ENCODE measurements around the gene FOSB. TPM values are rescaled to one million over a fixed set of nuclear protein-coding genes. Genes with fewer than 3 reads are reported as not detected.

Gene FOSB
- total and polyA plus RNA-seq, 9 of the 15 experiments (the other 6 are each of a cell fraction or from before 2014, with no cell fraction given), result 0.11 to 2.7 (median 0.73) TPM

DNA sequence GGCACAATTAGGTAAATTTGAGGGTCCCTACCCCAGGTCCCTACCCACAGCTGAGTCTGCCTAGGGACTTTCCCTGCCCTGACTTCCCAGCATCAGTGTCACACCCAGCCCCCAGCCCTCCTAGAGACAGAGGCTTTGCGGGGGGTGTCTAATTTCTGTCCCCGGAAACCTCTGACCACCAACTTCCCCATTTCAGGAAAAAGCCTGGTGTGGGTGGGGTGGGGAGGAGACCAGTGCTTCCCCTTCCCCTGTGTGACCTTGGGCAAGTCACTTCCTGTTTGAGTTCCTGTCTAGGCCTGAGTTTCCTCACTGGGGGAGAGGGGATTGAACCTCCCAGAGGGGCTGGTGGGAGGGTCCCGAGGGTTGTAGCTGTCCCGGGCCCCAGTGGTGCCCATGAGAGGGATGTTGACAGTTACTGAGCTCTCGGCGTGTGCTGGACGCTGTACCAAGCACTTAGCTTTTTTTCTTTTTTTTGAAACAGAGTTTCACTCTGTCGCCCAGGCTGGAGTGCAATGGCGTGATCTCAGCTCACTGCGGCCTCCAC is 47.4 kb downstream of the FOSB start (continued):
- TF ChIP-seq, protein P1, sequence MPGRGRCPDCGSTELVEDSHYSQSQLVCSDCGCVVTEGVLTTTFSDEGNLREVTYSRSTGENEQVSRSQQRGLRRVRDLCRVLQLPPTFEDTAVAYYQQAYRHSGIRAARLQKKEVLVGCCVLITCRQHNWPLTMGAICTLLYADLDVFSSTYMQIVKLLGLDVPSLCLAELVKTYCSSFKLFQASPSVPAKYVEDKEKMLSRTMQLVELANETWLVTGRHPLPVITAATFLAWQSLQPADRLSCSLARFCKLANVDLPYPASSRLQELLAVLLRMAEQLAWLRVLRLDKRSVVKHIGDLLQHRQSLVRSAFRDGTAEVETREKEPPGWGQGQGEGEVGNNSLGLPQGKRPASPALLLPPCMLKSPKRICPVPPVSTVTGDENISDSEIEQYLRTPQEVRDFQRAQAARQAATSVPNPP (IDR thresholded peaks at IDR 0.05; ENCODE audit: borderline replicate concordance, insufficient read depth, insufficient read length), result no peak
- TF ChIP-seq GABPB1 (CRISPR knock-in tag; IDR thresholded peaks at IDR 0.05) (peak; percentile 73), FOSL1 (tag; conservative IDR thresholded peaks at IDR 0.05) (peak; percentile 36; the same call in 1 of the 2 replicates), KLF6 (CRISPR knock-in tag; IDR thresholded peaks at IDR 0.05; ENCODE audit: borderline replicate concordance) (no peak), ZFP36 (IDR thresholded peaks at IDR 0.05; ENCODE audit: low read depth, low read length, partially characterized antibody) (no peak), GTF2A2 (tag; IDR thresholded peaks at IDR 0.05) (no peak), SMARCA5 (IDR thresholded peaks at IDR 0.05) (peak; percentile 10), NFE2 (IDR thresholded peaks at IDR 0.05; ENCODE audit: low read depth) (no peak; the same call in 1 of the 2 replicates), OTX1 (CRISPR knock-in tag; IDR thresholded peaks at IDR 0.05) (no peak), ATF7 (IDR thresholded peaks at IDR 0.05) (peak; percentile 53; the same call in 1 of the 2 replicates), KDM2B (CRISPR knock-in tag; IDR thresholded peaks at IDR 0.05) (no peak), SMAD4 (CRISPR knock-in tag; conservative IDR thresholded peaks at IDR 0.05) (peak; percentile 49), RBM39 (optimal IDR thresholded peaks at IDR 0.05; ENCODE audit: low read depth, low read length) (peak; percentile 13), CREM (IDR thresholded peaks at IDR 0.05; ENCODE audit: low read depth) (peak; percentile 50), CBX5 (IDR thresholded peaks at IDR 0.05; ENCODE audit: borderline replicate concordance, low read depth) (peak; percentile 39; the same call in 1 of the 2 replicates)
- TF ChIP-seq, protein P2, sequence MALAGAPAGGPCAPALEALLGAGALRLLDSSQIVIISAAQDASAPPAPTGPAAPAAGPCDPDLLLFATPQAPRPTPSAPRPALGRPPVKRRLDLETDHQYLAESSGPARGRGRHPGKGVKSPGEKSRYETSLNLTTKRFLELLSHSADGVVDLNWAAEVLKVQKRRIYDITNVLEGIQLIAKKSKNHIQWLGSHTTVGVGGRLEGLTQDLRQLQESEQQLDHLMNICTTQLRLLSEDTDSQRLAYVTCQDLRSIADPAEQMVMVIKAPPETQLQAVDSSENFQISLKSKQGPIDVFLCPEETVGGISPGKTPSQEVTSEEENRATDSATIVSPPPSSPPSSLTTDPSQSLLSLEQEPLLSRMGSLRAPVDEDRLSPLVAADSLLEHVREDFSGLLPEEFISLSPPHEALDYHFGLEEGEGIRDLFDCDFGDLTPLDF (CRISPR knock-in tag; IDR thresholded peaks at IDR 0.05), result no peak
- TF ChIP-seq, protein P3, sequence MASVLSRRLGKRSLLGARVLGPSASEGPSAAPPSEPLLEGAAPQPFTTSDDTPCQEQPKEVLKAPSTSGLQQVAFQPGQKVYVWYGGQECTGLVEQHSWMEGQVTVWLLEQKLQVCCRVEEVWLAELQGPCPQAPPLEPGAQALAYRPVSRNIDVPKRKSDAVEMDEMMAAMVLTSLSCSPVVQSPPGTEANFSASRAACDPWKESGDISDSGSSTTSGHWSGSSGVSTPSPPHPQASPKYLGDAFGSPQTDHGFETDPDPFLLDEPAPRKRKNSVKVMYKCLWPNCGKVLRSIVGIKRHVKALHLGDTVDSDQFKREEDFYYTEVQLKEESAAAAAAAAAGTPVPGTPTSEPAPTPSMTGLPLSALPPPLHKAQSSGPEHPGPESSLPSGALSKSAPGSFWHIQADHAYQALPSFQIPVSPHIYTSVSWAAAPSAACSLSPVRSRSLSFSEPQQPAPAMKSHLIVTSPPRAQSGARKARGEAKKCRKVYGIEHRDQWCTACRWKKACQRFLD (CRISPR knock-in tag; IDR thresholded peaks at IDR 0.05), result 0 out of 2 replicates have a peak, but pooled peaks have one; percentile 16
- TF ChIP-seq, protein P4, sequence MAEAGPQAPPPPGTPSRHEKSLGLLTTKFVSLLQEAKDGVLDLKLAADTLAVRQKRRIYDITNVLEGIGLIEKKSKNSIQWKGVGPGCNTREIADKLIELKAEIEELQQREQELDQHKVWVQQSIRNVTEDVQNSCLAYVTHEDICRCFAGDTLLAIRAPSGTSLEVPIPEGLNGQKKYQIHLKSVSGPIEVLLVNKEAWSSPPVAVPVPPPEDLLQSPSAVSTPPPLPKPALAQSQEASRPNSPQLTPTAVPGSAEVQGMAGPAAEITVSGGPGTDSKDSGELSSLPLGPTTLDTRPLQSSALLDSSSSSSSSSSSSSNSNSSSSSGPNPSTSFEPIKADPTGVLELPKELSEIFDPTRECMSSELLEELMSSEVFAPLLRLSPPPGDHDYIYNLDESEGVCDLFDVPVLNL (CRISPR knock-in tag; IDR thresholded peaks at IDR 0.05; ENCODE audit: low read depth), result no peak
- TF ChIP-seq, protein P5, sequence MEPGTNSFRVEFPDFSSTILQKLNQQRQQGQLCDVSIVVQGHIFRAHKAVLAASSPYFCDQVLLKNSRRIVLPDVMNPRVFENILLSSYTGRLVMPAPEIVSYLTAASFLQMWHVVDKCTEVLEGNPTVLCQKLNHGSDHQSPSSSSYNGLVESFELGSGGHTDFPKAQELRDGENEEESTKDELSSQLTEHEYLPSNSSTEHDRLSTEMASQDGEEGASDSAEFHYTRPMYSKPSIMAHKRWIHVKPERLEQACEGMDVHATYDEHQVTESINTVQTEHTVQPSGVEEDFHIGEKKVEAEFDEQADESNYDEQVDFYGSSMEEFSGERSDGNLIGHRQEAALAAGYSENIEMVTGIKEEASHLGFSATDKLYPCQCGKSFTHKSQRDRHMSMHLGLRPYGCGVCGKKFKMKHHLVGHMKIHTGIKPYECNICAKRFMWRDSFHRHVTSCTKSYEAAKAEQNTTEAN (CRISPR knock-in tag; IDR thresholded peaks at IDR 0.05), result no peak
- TF ChIP-seq, protein P6, sequence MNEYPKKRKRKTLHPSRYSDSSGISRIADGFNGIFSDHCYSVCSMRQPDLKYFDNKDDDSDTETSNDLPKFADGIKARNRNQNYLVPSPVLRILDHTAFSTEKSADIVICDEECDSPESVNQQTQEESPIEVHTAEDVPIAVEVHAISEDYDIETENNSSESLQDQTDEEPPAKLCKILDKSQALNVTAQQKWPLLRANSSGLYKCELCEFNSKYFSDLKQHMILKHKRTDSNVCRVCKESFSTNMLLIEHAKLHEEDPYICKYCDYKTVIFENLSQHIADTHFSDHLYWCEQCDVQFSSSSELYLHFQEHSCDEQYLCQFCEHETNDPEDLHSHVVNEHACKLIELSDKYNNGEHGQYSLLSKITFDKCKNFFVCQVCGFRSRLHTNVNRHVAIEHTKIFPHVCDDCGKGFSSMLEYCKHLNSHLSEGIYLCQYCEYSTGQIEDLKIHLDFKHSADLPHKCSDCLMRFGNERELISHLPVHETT (CRISPR knock-in tag; conservative IDR thresholded peaks at IDR 0.05 in 1 of 2, IDR thresholded peaks at IDR 0.05 in 1 of 2), result no peak
